ENCODE measurements around the gene NPFF. TPM values are rescaled to one million over a fixed set of nuclear protein-coding genes. Genes with fewer than 3 reads are reported as not detected.

Gene NPFF
- total RNA-seq, 2 experiments from 2014 or later, result not detected

DNA sequence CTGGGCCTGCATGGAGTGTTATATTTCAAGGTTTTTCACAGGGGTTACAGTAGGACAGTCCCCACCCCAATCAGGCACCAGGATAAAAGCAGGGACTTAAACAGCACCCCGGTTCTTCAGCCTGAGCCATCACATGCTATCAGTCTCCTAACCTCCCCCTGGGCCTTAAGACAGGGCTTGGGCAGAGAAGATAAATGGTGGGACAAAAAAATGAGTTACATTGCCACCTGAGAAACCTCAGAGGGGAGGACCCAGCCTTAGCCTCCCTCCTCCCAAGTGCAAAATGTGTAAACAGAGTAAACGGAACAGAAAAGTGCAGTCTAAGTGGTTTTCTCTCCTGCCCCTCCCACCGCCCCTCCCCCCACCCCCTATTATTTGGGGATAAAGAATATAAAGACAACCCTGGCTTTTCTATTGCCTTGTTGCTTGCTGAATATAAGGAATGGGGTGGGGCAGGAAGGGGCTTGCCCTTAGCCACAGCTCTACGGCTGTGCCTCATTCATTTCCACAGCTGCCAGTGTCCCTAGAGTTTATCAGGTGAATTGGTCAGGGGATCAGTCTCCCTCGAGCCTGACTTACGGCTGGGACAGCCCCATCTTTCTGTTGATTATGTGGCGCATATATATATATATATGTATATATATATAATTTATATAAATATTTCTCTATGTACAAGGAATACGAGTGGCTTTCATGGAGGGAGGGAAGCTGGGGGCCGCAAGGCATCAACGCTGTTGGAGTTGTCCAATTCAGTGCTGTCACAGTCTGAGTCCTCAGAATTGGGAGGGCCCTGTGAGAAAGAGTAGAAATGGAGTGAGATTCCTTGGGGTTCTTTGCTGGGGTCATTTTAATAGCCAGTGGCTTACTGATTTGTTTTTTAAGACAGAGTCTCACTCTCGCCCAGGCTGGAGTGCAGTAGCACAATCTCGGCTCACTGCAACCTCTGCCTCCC is 26.5 kb downstream of the NPFF start:
- peaks cover 95% of the 10 kb centered on the region for H3K36me3 ChIP-seq (ENCODE audit: insufficient read depth, low read length)
- ATAC-seq (ENCODE audit: poor library complexity), result no peak
- intact Hi-C loops (cut with DNase I, micrococcal nuclease), result no loop called here
- no peak overlapping the region for H3K4me3 Mint-ChIP-seq
- no peak for DNase-seq
- no peaks in the 10 kb centered on the region for H3K9me3 Mint-ChIP-seq
- no peak overlapping the region for H3K27ac ChIP-seq (ENCODE audit: low read depth in 1 of 2, low read length in 2 of 2)
- no peaks in the 10 kb centered on the region for H3K9me3 ChIP-seq (ENCODE audit: control insufficient read depth in 1 of 2, insufficient read depth in 1 of 2, low read length in 2 of 2)
- no peaks in the 10 kb centered on the region for H3K27me3 Mint-ChIP-seq
- no peaks in the 10 kb centered on the region for H3K27me3 ChIP-seq (ENCODE audit: control insufficient read depth in 1 of 2, insufficient read depth in 2 of 2, low read length in 2 of 2)
- H3K4me1 Mint-ChIP-seq (ENCODE audit: low read depth), result peaks cover 24% of the 10 kb centered on the region
- H3K36me3 Mint-ChIP-seq (ENCODE audit: low read depth), result peaks cover 95% of the 10 kb centered on the region
- peaks cover 3% of the 10 kb centered on the region for H3K4me1 ChIP-seq (ENCODE audit: insufficient read depth, low read length)
- TF ChIP-seq, protein P1, sequence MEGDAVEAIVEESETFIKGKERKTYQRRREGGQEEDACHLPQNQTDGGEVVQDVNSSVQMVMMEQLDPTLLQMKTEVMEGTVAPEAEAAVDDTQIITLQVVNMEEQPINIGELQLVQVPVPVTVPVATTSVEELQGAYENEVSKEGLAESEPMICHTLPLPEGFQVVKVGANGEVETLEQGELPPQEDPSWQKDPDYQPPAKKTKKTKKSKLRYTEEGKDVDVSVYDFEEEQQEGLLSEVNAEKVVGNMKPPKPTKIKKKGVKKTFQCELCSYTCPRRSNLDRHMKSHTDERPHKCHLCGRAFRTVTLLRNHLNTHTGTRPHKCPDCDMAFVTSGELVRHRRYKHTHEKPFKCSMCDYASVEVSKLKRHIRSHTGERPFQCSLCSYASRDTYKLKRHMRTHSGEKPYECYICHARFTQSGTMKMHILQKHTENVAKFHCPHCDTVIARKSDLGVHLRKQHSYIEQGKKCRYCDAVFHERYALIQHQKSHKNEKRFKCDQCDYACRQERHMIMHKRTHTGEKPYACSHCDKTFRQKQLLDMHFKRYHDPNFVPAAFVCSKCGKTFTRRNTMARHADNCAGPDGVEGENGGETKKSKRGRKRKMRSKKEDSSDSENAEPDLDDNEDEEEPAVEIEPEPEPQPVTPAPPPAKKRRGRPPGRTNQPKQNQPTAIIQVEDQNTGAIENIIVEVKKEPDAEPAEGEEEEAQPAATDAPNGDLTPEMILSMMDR (IDR thresholded peaks at IDR 0.05), result no peak
- no peak overlapping the region for H3K27ac Mint-ChIP-seq
- H3K4me3 ChIP-seq (ENCODE audit: low read length), result no peak overlapping the region
- CTCF ChIA-PET, result interaction anchor here (1.1 to 2.4 kb wide), 2 partner anchors 8 to 28 kb away, joined by 3 to 9 read pairs; no protein-coding TSS in a partner anchor
- POLR2A ChIA-PET, result interaction anchor here (1.2 to 3.6 kb wide), 2 partner anchors 19 to 101 kb away, joined by 3 to 24 read pairs; partner anchors contain the start of genes MAP3K12, SP1 and TARBP2

DNA sequence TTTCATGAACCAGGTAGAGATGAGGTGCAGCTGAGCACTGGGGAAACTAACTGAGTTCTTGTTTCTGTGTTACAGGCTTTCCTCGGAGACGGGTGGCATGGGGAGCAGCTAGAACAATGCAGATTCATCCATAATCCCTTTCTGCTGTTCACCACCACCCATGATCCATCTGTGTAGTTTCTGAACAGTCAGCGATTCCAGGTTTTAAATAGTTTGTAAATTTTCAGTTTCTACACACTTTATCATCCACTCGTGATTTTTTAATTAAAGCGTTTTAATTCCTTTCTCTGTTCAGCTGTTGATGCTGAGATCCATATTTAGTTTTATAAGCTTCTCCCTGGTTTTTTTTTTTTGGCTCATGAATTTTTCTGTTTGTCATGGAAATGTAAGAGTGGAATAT is 28.0 kb downstream of the NPFF start:
- ChIA-PET POLR2A (interaction anchor here (1.7 kb wide), 2 partner anchors 13 to 22 kb away, joined by 5 to 7 read pairs; partner anchors contain the start of gene TARBP2), CTCF (interaction anchor here (0.6 to 3.2 kb wide), 4 partner anchors 9 to 29 kb away, joined by 4 to 14 read pairs (median 4); no protein-coding TSS in a partner anchor)
- ATAC-seq (ENCODE audit: poor library complexity) (no peak), DNase-seq (no peak)
- TF ChIP-seq, protein P1 (IDR thresholded peaks at IDR 0.05), result no peak
- H3K4me3 Mint-ChIP-seq, result no peak overlapping the region
- H3K27me3 ChIP-seq (ENCODE audit: control insufficient read depth in 1 of 2, insufficient read depth in 2 of 2, low read length in 2 of 2), result no peaks in the 10 kb centered on the region
- no peaks in the 10 kb centered on the region for H3K9me3 Mint-ChIP-seq
- no peaks in the 10 kb centered on the region for H3K27me3 Mint-ChIP-seq
- no peaks in the 10 kb centered on the region for H3K9me3 ChIP-seq (ENCODE audit: control insufficient read depth in 1 of 2, insufficient read depth in 1 of 2, low read length in 2 of 2)
- intact Hi-C loops (cut with DNase I, micrococcal nuclease), result no loop called here
- no peak overlapping the region for H3K4me3 ChIP-seq (ENCODE audit: low read length)
- peaks cover 97% of the 10 kb centered on the region for H3K36me3 ChIP-seq (ENCODE audit: insufficient read depth, low read length)
- H3K4me1 Mint-ChIP-seq (ENCODE audit: low read depth), result peaks cover 38% of the 10 kb centered on the region
- H3K36me3 Mint-ChIP-seq (ENCODE audit: low read depth), result peaks cover 95% of the 10 kb centered on the region
- H3K27ac Mint-ChIP-seq, result no peak overlapping the region
- no peak overlapping the region for H3K27ac ChIP-seq (ENCODE audit: low read depth in 1 of 2, low read length in 2 of 2)
- peaks cover 8% of the 10 kb centered on the region for H3K4me1 ChIP-seq (ENCODE audit: insufficient read depth, low read length)

DNA sequence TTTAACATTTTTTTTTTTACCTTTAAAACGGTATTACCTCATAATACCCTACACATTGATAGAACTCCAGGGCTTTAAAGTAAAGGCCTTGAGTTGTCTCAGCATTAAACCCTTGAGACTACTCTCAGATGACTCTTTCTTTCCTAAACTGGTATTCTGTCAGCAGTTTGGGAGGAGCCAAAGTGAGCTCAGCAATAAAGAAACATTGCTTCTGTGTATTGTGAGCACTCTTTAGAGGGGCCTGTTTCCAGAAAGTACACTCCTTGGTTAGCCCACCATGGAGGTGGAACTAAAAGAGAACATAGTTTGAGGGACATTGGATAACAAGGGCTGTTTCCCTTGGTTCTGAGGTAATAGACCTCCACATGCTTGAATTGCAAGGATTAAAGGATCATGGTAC is 28.4 kb downstream of the NPFF start:
- intact Hi-C loops (cut with DNase I, micrococcal nuclease), result no loop called here
- Histone ChIP-seq H3K4me3 (ENCODE audit: low read length) (no peak overlapping the region), H3K27ac (ENCODE audit: low read depth in 1 of 2, low read length in 2 of 2) (no peak overlapping the region), H3K27me3 (ENCODE audit: control insufficient read depth in 1 of 2, insufficient read depth in 2 of 2, low read length in 2 of 2) (no peaks in the 10 kb centered on the region), H3K36me3 (ENCODE audit: insufficient read depth, low read length) (peaks cover 97% of the 10 kb centered on the region), H3K4me1 (ENCODE audit: insufficient read depth, low read length) (peaks cover 8% of the 10 kb centered on the region), H3K9me3 (ENCODE audit: control insufficient read depth in 1 of 2, insufficient read depth in 1 of 2, low read length in 2 of 2) (no peaks in the 10 kb centered on the region)
- peaks cover 95% of the 10 kb centered on the region for H3K36me3 Mint-ChIP-seq (ENCODE audit: low read depth)
- ChIA-PET POLR2A (interaction anchor here (1.3 to 1.7 kb wide), 3 partner anchors 8 to 22 kb away, joined by 3 to 7 read pairs (median 5); partner anchors contain the start of gene TARBP2), CTCF (interaction anchor here (0.6 to 3.2 kb wide), 4 partner anchors 11 to 126 kb away, joined by 4 to 14 read pairs (median 4); no protein-coding TSS in a partner anchor)
- no peak for DNase-seq
- no peaks in the 10 kb centered on the region for H3K27me3 Mint-ChIP-seq
- H3K4me3 Mint-ChIP-seq, result no peak overlapping the region
- H3K9me3 Mint-ChIP-seq, result no peaks in the 10 kb centered on the region
- peaks cover 42% of the 10 kb centered on the region for H3K4me1 Mint-ChIP-seq (ENCODE audit: low read depth)
- no peak overlapping the region for H3K27ac Mint-ChIP-seq
- TF ChIP-seq, protein P1 (IDR thresholded peaks at IDR 0.05), result no peak
- no peak for ATAC-seq (ENCODE audit: poor library complexity)

All from CD4-positive, alpha-beta T cell (primary cell).